CD4-positive, alpha-beta T cell treated with Interleukin-21 for 1 hour (primary cell): Measurements from ENCODE around the gene ENGASE.
"Not testable (repeated sequence)": the region's sequence is repeated elsewhere in the genome, so short reads cannot be mapped to it uniquely, and the experiment has no call there.

Experiments
- DNase-seq: peaks from one replicate; pipeline ENCODE4 v3.0.0-alpha.2; 2020

The ENGASE gene

GRCh38 chr17:79053251-79053925, 21.2 kb upstream of the ENGASE start:
- no peak for DNase-seq

GRCh38 chr17:79054200-79054960, 20.2 kb upstream of the ENGASE start:
- no peak for DNase-seq

- DNase-seq = no peak
Observed at GRCh38 chr17:79055197-79055596, 19.4 kb upstream of the ENGASE start.

DNA sequence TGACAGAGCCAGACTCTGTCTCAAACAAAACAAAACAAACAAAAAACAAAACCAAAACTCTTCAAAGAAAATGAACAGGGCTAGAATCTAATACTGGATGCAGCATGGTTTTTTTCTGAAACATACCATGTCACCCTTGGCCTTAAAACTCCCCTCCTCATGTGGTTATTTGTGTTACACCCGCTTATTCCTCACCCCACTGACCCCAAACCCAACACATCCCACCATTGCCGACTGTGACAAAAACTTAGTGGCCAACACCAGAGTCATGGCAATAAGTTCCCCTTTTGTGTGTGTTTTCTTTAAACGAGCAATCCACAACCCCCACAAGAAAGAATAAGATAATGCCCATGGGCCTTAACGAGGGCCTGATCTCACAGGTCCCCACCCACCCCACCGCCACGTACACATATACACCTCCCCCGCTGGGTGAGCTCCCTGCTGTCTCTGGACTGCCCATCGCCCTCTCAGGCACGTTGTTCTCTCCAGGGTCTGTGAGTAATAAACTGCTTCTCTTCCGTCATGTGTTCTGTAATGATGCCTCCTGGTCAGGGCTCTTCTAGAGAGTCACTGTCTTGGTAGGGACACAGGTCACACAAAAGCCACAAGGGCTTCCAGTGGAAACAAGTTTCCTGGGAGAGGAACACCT, 16.8 kb upstream of the ENGASE start:
- DNase-seq = no peak

- DNase-seq = no peak
Observed at GRCh38 chr17:79062691-79063090, 11.9 kb upstream of the ENGASE start.

GRCh38 chr17:79064026-79064425, 10.6 kb upstream of the ENGASE start:
- DNase-seq = no peak

DNA sequence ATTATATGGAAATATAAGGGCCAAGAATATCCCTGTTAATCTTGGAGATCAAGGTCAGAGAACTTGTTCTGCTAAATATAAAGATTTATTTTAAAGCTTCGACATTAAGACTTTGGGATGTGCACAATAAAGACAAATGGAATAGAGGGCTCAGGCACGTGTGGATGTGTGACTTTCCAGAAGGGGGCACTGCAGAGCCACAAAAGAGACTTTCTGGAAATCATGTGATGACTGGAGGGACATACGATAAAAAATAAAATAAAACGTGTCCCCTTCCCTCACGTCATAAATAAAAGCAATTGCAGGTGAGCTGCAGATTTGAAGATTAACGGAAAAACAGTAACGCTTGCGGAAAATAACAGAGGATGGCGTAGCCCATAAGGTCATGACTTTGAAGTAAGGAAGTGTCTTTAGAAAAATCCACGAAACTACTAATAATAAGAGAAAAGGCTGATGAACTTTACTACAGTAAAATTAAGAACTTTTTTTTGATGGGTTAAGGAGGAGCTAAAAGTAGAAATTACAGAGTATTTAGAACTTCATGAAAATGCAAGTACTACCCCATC, 9.4 kb upstream of the ENGASE start:
- peak; percentile 74 for DNase-seq

GRCh38 chr17:79066963-79067362, 7.7 kb upstream of the ENGASE start:
- no peak for DNase-seq

DNA sequence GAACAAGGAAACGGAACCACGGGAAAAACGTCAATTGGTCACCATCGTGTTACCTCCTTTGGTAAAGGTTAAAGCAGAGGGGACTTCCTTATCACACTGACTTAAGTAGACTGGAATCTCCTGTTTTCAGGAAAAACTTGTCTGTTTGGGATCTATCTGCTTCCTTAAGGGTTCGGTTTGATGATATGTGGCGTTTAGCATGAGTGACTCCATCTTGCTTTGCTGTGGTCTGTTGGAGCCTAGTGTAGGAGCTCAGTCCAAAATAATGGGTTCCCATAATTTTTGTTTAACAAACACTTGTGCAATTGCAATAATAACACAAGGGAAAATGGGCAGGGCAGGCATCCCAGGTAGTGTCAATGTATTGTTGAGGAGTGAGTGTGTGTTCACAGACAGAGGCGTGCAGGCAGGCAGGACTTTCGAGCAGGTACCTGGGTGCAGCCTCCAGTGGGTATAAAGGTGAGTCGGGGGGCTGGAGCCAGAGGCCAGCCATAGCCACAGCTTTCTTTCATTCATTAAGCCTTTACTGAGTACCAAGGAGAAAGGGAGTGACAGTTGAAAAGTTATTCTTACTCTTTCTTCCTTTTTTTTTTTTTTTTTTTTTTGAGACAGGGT, 4.3 kb upstream of the ENGASE start:
- no peak for DNase-seq

DNA sequence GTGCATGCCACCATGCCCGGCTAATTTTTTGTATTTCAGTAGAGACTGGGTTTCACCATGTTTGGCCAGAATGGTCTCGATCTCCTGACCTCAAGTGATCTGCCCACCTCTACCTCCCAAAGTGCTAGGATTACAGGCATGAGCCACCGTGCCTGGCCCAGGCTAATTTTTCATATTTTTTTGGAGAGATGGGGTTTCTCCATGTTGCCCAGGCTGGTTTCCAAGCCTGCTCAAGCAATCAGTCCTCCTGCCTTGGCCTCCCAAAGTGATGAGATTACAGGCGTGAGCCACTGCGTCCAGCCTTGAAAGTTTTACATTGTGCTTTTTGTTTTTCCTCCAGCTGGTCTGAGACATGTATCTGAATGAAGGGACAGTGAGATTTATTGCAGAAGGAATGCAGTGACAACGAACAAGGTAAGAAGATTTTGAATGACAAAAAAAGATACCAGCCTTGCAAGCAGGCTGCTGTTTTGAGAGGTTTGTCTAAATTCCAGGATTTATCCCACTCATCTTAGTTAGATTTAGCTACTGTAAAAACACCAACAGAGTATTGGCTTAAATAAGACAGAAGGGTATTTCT, 3.4 kb upstream of the ENGASE start:
- no peak for DNase-seq

- DNase-seq = no peak
Observed at GRCh38 chr17:79072544-79072943, 2.1 kb upstream of the ENGASE start.

DNA sequence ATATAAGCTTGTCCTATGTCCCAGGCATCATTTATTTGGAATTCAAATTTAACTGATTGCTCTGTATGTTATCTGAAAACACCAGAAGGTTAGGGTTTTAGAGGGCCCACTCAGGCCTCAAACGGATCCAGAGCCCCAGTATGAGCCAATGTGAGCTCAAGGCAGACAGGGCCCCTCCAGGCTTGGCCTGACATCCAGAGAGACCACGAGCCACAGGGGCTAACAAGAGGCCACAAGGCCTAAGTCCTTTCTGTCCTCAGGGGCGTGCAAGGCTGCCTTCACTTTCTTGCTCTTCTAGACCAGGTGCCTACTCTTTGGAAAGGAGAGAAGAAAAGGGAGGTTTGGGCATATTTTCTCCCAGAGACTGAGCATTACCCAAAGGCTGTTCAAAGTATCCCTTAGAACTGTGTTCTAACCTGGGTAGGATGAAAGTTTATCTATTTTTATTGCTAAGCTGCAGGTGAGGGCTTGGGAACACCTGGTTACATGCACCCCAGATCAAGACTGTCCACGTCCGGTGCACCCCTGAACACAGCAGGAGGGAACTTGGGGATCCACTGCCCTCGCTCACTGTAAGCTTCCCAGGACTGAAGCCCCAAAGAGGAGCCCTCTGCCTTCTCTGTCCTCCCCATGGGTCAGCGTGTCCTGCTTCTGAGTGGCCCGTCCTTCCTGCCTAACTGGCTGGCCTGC, 1.5 kb upstream of the ENGASE start:
- DNase-seq = no peak

- no peak for DNase-seq
Observed at GRCh38 chr17:79073706-79074088, 927 bp upstream of the ENGASE start.

GRCh38 chr17:79074121-79074648, 439 bp upstream of the ENGASE start:
- not testable (repeated sequence) for DNase-seq

GRCh38 chr17:79075446-79075750, 774 bp downstream of the ENGASE start:
- peak; percentile 16 for DNase-seq

- DNase-seq = no peak
Observed at GRCh38 chr17:79075861-79076406, 1.3 kb downstream of the ENGASE start.

DNA sequence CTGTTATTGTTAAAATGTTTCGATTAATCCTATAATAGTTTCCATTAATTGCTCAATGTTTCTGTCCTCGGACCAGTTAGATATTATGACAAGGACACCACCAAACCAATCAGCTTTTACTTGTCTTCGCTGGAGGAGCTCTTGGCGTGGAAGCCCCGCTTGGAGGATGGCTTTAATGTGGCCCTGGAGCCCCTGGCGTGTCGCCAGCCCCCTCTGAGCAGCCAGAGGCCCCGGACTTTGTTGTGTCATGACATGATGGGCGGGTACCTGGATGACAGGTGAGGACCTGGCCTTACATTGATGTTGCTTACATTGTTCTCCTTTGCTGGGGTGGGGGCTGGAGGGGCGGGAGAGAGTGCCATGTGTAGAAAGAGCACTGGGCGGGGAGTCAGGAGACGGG, 3.0 kb downstream of the ENGASE start:
- DNase-seq = no peak

DNA sequence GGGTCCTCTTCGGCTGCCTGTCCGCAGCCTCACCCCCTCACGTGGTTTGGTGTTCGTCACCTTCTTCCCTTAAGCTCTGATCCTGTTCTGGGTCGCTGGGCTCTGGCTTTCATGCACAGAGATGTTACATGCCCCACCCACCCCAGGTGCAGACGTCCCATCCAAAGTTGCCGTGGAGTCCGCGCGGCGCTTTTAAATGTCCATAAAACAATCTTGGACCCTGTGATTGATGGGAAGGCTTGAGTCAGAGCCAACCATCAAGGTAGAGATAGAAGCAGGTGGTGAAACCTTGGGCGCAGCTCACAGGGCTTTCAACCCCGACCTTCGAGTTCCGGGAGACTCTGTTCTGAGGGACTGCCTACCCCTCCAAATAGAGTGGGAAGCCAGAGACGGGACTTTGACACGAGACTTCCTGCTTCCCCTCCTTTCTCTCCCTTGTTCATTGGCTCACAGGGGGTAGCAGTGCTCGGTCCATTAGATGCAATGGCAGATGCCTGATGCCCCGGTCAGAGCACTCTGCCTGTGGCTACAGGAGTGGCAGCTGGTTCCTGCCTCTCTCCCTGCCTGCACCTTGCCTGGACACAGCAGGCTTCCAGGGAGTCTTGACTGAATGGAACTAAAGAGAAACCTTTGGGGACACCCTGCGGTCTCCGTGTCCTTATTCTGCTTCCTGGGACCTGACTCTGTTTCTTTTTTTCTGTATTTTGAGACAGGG, 4.0 kb downstream of the ENGASE start:
- DNase-seq = no peak

- DNase-seq = no peak
Observed at GRCh38 chr17:79079421-79080200, 5.0 kb downstream of the ENGASE start.

- no peak for DNase-seq
Observed at GRCh38 chr17:79080349-79080748, 5.7 kb downstream of the ENGASE start.
